Neural cell (in vitro differentiated cells): ENCODE results near the gene DCAF15.

Experiments
- POLR2AphosphoS5 ChIP-seq: IDR thresholded peaks from 2 replicates; pipeline ENCODE4 v1.6.1; 2012
- RAD21 ChIP-seq: fragments of 450-650 bp; conservative IDR thresholded peaks from 2 replicates; pipeline ENCODE4 v1.6.1; 2014; ENCODE audit warnings: antibody characterized with exemption, mild to moderate bottlenecking, moderate library complexity
- TF ChIP-seq, protein P1 (sequence below): fragments of 450-650 bp; IDR thresholded peaks from 2 replicates; pipeline ENCODE4 v1.5.1; 2014; ENCODE audit warnings: antibody characterized with exemption, mild to moderate bottlenecking, moderate library complexity; ENCODE audit not compliant: poor library complexity, severe bottlenecking
- TF ChIP-seq, protein P2 (sequence below): IDR thresholded peaks from 2 replicates; pipeline ENCODE4 v1.6.1; 2012; ENCODE audit warnings: borderline replicate concordance

DNA sequence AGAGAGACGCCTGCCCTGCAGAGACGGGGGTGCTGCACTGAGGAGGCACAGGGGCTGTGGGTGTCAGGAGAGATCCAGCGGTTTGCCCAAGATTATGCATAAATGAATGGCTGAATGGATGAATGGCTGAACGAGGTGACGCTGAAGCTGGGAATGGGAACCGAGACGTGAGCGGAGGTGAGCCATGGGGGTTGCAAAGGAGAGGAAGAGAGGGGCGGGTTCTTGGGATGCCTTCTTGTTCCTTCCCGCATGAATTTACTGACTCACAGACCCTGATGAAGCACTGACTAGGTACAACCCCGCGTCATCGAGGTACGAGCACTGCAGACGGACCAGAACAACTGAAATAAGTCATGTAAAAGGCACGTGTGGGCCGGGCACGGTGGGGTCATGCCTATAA, 16.7 kb downstream of the DCAF15 start:
- TF ChIP-seq POLR2AphosphoS5 (no peak), RAD21 (no peak)
- TF ChIP-seq, protein P1, sequence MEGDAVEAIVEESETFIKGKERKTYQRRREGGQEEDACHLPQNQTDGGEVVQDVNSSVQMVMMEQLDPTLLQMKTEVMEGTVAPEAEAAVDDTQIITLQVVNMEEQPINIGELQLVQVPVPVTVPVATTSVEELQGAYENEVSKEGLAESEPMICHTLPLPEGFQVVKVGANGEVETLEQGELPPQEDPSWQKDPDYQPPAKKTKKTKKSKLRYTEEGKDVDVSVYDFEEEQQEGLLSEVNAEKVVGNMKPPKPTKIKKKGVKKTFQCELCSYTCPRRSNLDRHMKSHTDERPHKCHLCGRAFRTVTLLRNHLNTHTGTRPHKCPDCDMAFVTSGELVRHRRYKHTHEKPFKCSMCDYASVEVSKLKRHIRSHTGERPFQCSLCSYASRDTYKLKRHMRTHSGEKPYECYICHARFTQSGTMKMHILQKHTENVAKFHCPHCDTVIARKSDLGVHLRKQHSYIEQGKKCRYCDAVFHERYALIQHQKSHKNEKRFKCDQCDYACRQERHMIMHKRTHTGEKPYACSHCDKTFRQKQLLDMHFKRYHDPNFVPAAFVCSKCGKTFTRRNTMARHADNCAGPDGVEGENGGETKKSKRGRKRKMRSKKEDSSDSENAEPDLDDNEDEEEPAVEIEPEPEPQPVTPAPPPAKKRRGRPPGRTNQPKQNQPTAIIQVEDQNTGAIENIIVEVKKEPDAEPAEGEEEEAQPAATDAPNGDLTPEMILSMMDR = no peak
- TF ChIP-seq, protein P2, sequence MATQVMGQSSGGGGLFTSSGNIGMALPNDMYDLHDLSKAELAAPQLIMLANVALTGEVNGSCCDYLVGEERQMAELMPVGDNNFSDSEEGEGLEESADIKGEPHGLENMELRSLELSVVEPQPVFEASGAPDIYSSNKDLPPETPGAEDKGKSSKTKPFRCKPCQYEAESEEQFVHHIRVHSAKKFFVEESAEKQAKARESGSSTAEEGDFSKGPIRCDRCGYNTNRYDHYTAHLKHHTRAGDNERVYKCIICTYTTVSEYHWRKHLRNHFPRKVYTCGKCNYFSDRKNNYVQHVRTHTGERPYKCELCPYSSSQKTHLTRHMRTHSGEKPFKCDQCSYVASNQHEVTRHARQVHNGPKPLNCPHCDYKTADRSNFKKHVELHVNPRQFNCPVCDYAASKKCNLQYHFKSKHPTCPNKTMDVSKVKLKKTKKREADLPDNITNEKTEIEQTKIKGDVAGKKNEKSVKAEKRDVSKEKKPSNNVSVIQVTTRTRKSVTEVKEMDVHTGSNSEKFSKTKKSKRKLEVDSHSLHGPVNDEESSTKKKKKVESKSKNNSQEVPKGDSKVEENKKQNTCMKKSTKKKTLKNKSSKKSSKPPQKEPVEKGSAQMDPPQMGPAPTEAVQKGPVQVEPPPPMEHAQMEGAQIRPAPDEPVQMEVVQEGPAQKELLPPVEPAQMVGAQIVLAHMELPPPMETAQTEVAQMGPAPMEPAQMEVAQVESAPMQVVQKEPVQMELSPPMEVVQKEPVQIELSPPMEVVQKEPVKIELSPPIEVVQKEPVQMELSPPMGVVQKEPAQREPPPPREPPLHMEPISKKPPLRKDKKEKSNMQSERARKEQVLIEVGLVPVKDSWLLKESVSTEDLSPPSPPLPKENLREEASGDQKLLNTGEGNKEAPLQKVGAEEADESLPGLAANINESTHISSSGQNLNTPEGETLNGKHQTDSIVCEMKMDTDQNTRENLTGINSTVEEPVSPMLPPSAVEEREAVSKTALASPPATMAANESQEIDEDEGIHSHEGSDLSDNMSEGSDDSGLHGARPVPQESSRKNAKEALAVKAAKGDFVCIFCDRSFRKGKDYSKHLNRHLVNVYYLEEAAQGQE = no peak
